Adrenal gland (tissue), 12 donors: ENCODE results near the gene CHRM5. TPM values are rescaled to one million over a fixed set of nuclear protein-coding genes. Genes with fewer than 3 reads are reported as not detected.

Experiments used
- DNase-seq, 7 donors: peaks; one replicate each; pipeline ENCODE4 v3.0.0-alpha.2; 2019 to 2020
- H3K27ac ChIP-seq, 5 donors: fragments of 200-600 bp; sonication (generic) in 4 of 5; 1 replicate in 3 of 5; 2 replicates in 2 of 5; pipeline versions ENCODE4 v1.5.1 to v1.8.0; 2016 to 2020; ENCODE audit warnings: mild to moderate bottlenecking in 1 of 5
- H3K27me3 ChIP-seq: fragments of 200-600 bp; 2 replicates; pipeline ENCODE4 v1.8.0; 2021
- H3K36me3 ChIP-seq, 2 donors: fragments of 200-600 bp; replicated peaks in 1 of 2; 1 replicate in 1 of 2; 2 replicates in 1 of 2; pipeline versions ENCODE4 v1.5.1 to v1.8.0; 2018 to 2022
- H3K4me1 ChIP-seq, 2 donors: fragments of 200-600 bp; replicated peaks in 1 of 2; 1 replicate in 1 of 2; 2 replicates in 1 of 2; pipeline versions ENCODE4 v1.5.1 to v1.8.0; 2018 to 2021
- H3K4me3 ChIP-seq, 4 donors: fragments of 200-600 bp; sonication (generic) in 3 of 4; one replicate each; pipeline ENCODE4 v1.5.1; 2016 to 2018
- H3K9me3 ChIP-seq, 3 donors: fragments of 200-600 bp; sonication (generic) in 1 of 3; replicated peaks in 1 of 3; 1 replicate in 2 of 3; 2 replicates in 1 of 3; pipeline versions ENCODE4 v1.5.1 to v1.8.0; 2016 to 2021
- POLR2A ChIP-seq, 2 donors: fragments of 450-650 bp; IDR thresholded peaks; one replicate each; pipeline ENCODE4 v1.6.1; 2017; ENCODE audit warnings: antibody characterized with exemption in 2 of 2, mild to moderate bottlenecking in 2 of 2, moderate library complexity in 1 of 2
- WGBS, 4 donors: extraction: QIAGEN DNeasy Blood & Tissue Kit in 2 of 4; methylation state at CpG; one replicate each; pipeline versions ENCODE4 v1.1.5 to v1.1.7; 2013 to 2017; 5-methylcytosine and 5-hydroxymethylcytosine counted together
- intact Hi-C, 2 donors: fragments of 100-400 bp; cut with DNase I; formaldehyde crosslinking; loops; one replicate each; pipeline versions ENCODE4 v1.14.1 to v1.15.0; 2022 to 2023
- polyA plus RNA-seq, 3 donors: library from polyadenylated mRNA; stranded (reverse); fragments of 200-250 nt in 2 of 3; fragments of 350-450 nt in 1 of 3; fragmentation: Illumina TruSeq in 1 of 3; extraction: RNeasy Lipid Tissue Mini Kit (QIAGEN cat#74804) in 1 of 3; gene quantifications; one replicate each; pipeline ENCODE4 v1.2.3, GENCODE V29; 2013 to 2014
- total RNA-seq, 9 donors: library from RNA; depleted of rRNA in 4 of 9; stranded (reverse); fragments of >200 nt in 4 of 9; fragments of 120-200 nt in 1 of 9; fragmentation: NEBNext Ultra II Directional in 1 of 9; extraction: Animal tissue kit (Norgen Biotek cat#: 25700) in 1 of 9; gene quantifications; one replicate each; pipeline versions ENCODE4 v1.1.0 to v1.2.4, GENCODE V29; 2013 to 2023
- TF ChIP-seq, protein P1 (sequence below), 6 experiments: fragments of 450-650 bp in 4 of 6; fragments of 200-600 bp in 2 of 6; sonication (generic) in 1 of 6; IDR thresholded peaks; 1 replicate in 5 of 6; 2 replicates in 1 of 6; pipeline versions ENCODE4 v1.5.1 to v1.8.0; 2016 to 2021; ENCODE audit warnings: antibody characterized with exemption in 6 of 6, mild to moderate bottlenecking in 2 of 6, moderate library complexity in 1 of 6
- donor health status: healthy with polysubstance abuse.
- donor health status: Bipolar disorder and iron deficiency.
- donor health status: DM: yes; HTN: yes; CAD: no.
- donor health status: DM: no; HTN: no; CAD: no.
- donor health status: DM: no; HTN: no; CAD: no.
- donor health status: DM: yes; HTN: yes; CAD: no.

Gene CHRM5
- total and polyA plus RNA-seq, 12 donors: under 0.01 to 0.15 TPM; not detected in 10

DNA sequence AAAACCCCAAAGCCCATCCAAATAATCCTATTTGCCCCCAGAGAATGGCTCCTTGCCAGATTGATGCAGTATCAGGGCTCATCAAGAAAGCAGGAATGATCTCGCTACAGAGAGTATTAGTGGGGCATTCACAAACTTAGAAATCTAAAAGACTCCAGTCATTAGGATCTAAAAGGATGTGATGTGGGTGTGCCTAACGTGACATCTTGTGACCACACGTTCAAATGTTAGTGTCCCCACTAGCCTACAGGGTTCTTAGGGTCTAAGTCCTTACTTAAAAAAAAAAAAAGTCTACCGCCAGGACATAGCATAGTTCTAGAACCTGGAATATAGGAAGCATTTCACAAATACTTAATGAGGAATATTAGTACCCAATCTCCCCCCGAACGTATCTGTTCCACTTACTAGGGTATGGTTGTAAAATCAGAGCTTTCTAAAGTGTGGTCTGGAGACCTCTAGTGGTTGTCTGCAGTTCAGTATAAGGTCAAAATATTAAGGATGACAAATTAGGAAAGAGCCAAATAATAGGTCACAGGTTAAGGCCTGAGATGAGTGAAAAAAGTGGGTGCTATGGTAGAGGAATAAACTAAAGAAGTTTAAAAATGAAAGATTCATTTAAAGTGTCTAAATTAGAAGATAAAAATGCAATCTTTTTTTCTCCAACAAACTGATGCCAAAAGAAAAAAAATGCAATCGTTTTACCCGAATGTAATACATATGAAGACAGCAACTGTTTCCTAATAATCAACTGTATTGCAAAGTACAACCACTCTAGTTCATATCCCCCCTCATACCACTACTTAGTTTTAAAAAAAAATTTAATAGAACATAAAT is 4.2 kb upstream of the CHRM5 start:
- Histone ChIP-seq H3K36me3 (no peaks in the 10 kb centered on the region), H3K27ac (no peak overlapping the region), H3K9me3 (no peaks in the 10 kb centered on the region), H3K27me3 (no peaks in the 10 kb centered on the region), H3K4me1 (peaks cover 0 to 7% of the 10 kb centered on the region in 2 donors), H3K4me3 (no peak overlapping the region)
- intact Hi-C loops: loop anchor here in 1 of 2 donors (5.0 to 10.0 kb wide), 2 partner anchors 77 to 199 kb away; no protein-coding TSS in a partner anchor
- no peak for TF ChIP-seq POLR2A (IDR thresholded peaks at IDR 0.05)
- TF ChIP-seq, protein P1, sequence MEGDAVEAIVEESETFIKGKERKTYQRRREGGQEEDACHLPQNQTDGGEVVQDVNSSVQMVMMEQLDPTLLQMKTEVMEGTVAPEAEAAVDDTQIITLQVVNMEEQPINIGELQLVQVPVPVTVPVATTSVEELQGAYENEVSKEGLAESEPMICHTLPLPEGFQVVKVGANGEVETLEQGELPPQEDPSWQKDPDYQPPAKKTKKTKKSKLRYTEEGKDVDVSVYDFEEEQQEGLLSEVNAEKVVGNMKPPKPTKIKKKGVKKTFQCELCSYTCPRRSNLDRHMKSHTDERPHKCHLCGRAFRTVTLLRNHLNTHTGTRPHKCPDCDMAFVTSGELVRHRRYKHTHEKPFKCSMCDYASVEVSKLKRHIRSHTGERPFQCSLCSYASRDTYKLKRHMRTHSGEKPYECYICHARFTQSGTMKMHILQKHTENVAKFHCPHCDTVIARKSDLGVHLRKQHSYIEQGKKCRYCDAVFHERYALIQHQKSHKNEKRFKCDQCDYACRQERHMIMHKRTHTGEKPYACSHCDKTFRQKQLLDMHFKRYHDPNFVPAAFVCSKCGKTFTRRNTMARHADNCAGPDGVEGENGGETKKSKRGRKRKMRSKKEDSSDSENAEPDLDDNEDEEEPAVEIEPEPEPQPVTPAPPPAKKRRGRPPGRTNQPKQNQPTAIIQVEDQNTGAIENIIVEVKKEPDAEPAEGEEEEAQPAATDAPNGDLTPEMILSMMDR (IDR thresholded peaks at IDR 0.05): peak; percentile 44 to 83 (median 68)
- WGBS, 4 donors: 43 to 54% (median 52%) methylated on average over 8 of the region's 8 CpGs
- peak in 1 of 7 donors; percentile 23 for DNase-seq

DNA sequence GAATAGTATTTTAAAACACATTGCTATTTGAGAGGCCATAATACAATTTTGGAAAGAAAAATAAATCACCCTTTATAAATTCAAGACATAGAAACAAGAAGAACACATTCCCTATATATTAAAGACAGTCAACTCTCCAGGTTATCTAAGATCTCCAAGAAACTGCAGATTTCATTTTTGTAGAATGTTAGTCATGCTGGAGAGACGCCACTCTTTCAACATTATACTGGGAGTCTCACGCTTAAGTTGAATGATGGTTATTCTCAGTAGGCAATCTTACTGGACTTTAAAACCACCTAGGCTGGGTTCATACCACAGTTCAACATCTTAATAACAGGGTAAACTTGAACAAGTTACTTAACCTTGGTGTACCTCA is 3.6 kb upstream of the CHRM5 start:
- TF ChIP-seq POLR2A (IDR thresholded peaks at IDR 0.05): no peak
- TF ChIP-seq, protein P1 (IDR thresholded peaks at IDR 0.05): no peak
- 92 to 98% (median 96%) methylated on average over 2 of the region's 2 CpGs for WGBS, 4 donors
- intact Hi-C loops: loop anchor here in 1 of 2 donors (5.0 to 10.0 kb wide), 3 partner anchors 77 to 227 kb away; no protein-coding TSS in a partner anchor
- DNase-seq: no peak
- H3K27me3 ChIP-seq: no peaks in the 10 kb centered on the region
- no peak overlapping the region for H3K27ac ChIP-seq
- H3K4me1 ChIP-seq: peaks cover 0 to 7% of the 10 kb centered on the region in 2 donors
- no peak overlapping the region for H3K4me3 ChIP-seq
- no peaks in the 10 kb centered on the region for H3K9me3 ChIP-seq
- H3K36me3 ChIP-seq: no peaks in the 10 kb centered on the region

DNA sequence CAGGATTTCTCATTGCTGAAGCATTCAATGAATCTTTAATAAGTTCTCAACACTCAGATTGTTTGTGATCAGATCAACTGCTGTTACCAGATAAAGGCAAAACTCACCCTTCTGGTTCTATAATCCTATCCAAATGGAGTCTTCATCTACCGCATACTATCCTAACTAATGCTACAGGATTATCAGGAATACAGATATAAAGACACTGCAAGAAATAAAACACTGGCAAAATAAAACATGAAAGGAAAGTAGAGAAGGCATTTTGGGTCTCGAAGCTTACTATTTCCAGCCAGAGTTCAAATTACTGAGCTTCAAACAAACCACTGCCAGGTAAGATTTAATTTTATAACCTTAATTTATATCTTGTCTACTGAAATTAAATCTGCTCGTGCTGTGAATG is 524 bp downstream of the CHRM5 start:
- H3K4me3 ChIP-seq: no peak overlapping the region
- no peaks in the 10 kb centered on the region for H3K9me3 ChIP-seq
- TF ChIP-seq POLR2A (IDR thresholded peaks at IDR 0.05): no peak
- TF ChIP-seq, protein P1 (IDR thresholded peaks at IDR 0.05): no peak
- no peaks in the 10 kb centered on the region for H3K27me3 ChIP-seq
- H3K27ac ChIP-seq: no peak overlapping the region
- 81 to 91% (median 86%) methylated on average over 3 of the region's 3 CpGs for WGBS, 4 donors
- no peak for DNase-seq
- intact Hi-C loops: loop anchor here in 1 of 2 donors (5.0 to 10.0 kb wide), 2 partner anchors 204 to 232 kb away; no protein-coding TSS in a partner anchor
- H3K36me3 ChIP-seq: no peaks in the 10 kb centered on the region
- peaks cover 0 to 7% of the 10 kb centered on the region in 2 donors for H3K4me1 ChIP-seq

DNA sequence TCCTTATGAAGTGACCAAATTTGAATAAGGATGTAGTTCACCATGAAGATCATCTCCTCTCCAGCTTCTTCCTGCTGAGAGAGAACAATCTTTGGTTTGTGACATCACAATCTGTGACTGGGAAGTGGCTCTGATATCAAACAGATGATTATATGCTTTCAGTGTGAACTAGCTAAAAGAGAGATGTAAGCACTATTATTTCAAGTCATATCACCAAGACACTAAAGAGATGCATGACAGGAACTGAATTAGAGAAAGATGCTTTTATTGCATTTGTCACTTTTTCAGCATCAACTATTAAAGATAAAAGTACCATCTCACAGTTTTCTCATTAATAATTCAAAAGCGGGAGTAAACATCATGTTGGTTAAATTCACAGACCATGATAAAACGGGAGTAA is 3.5 kb downstream of the CHRM5 start:
- Histone ChIP-seq H3K9me3 (no peaks in the 10 kb centered on the region), H3K4me1 (no peaks in the 10 kb centered on the region), H3K27me3 (no peaks in the 10 kb centered on the region), H3K36me3 (no peaks in the 10 kb centered on the region), H3K4me3 (no peak overlapping the region), H3K27ac (no peak overlapping the region)
- DNase-seq: no peak
- TF ChIP-seq, protein P1 (IDR thresholded peaks at IDR 0.05): no peak
- TF ChIP-seq POLR2A (IDR thresholded peaks at IDR 0.05): no peak
- intact Hi-C loops: no loop called here
- 93 to 96% (median 94%) methylated on average over 2 of the region's 2 CpGs for WGBS, 4 donors
